ENCODE data around the gene TTC39C.
A peak's percentile ranks its signal among the peaks of the same experiment; 100 is the strongest.

Gene TTC39C

DNA sequence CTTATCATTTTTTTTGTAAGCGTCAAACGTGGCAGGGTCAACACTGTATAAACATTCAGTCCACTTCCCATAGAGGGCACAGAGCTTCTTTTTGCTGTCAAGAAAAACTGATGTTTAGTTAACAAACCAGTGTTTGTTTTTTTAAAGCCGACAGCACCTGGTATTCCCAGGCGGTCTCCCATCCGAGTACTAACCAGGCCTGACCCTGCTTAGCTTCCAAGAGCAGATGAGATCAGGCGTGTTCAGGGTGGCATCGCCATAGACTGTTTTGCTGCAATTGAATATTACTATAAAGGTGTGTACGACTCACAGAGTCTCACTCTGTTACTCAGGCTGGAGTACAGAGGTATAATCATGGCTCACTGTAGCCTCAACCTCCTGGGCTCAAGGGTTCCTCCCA, 155.8 kb downstream of the TTC39C start:
- FAIRE-seq (no peak), DNase-seq (ENCODE audit: extremely low spot score, insufficient read length, low read depth) (no peak)

DNA sequence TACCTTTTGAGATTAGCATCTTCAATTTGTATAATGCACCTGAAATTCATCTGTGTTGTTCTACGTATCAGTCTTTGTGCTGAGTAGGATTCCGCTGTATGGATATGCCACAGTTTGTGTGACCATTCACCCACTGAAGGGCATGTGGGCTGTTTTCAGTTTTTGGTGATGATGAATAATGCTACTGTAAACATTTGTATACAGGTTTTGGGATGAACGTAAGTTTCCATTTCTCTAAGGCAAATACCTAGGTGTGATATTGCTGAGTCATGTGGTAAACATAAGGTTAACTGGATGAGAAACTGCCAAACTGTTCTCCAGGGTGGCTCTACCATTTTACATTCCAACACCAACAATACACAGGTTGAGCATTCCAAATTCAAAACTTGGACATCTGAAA, 159.4 kb downstream of the TTC39C start:
- FAIRE-seq, result no peak
- no peak for DNase-seq (ENCODE audit: extremely low spot score, insufficient read length, low read depth)

GRCh38 chr18:24176727-24177416, 162.3 kb downstream of the TTC39C start:
- DNase-seq (ENCODE audit: extremely low spot score, insufficient read length, low read depth) (no peak), FAIRE-seq (peak; percentile 80)

GRCh38 chr18:24177499-24178133, 163.1 kb downstream of the TTC39C start:
- FAIRE-seq (no peak), DNase-seq (ENCODE audit: extremely low spot score, insufficient read length, low read depth) (no peak)

DNA sequence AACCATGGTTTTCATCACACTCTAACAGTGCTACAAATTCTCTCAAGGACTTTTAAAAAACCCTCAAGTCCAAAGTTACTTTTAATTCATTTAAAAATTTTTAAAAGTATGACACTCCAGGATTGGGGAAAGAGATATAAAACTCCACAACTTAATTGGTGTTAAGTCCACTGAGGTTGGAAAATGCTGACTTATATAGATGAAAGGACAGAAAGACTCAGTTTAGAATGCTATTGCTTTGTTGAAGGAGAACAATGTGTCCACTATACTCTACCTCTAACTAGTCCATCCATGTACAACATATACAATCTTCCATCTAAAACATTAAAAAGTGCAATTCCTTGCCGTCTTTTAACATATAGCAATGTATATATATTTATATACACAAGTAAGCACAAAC, 165.5 kb downstream of the TTC39C start:
- DNase-seq (ENCODE audit: extremely low spot score, insufficient read length, low read depth) (no peak), FAIRE-seq (no peak)

DNA sequence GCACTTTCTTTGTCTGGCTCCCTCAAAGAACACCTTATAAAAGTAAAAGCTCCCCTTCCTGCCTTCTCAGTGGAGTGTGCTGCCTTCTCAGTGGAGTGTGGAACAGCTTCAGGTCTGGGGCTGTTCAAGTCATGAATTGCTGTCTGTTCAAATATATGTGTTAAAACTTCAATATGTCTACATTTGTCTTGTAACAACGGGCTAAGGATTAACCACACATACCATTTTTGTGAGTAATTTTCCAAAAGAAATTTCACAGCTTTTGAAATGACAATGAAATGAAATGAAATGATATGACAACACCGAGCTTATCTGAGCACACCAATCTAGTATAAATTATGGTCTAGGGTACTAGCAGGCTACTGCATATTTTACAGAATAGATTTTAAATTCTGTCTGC, 167.3 kb downstream of the TTC39C start:
- FAIRE-seq (no peak), DNase-seq (ENCODE audit: extremely low spot score, insufficient read length, low read depth) (no peak)

All from GM18507 (cell line).